Measurements from ENCODE around the gene IKZF1.

The IKZF1 gene

GRCh38 chr7:50394315-50394714, 89.8 kb downstream of the IKZF1 start:
- Histone ChIP-seq H3K36me3 (ENCODE audit: control insufficient read depth, insufficient read depth, low read length) (no peaks in the 10 kb centered on the region), H3K27ac (ENCODE audit: low read length) (no peak overlapping the region), H3K4me3 (ENCODE audit: low read length) (no peak overlapping the region), H3K9me3 (ENCODE audit: control insufficient read depth, insufficient read depth, low read length) (no peaks in the 10 kb centered on the region), H3K4me1 (ENCODE audit: control insufficient read depth, insufficient read depth, low read length) (no peaks in the 10 kb centered on the region), H3K27me3 (ENCODE audit: control insufficient read depth, insufficient read depth, low read length) (no peaks in the 10 kb centered on the region)
- DNase-seq (ENCODE audit: low read depth, low spot score): no peak
- no CpG with 5 or more reads among the region's 1 CpG for WGBS (ENCODE audit: insufficient coverage, insufficient read length)

- Histone ChIP-seq H3K27me3 (ENCODE audit: control insufficient read depth, insufficient read depth, low read length) (no peaks in the 10 kb centered on the region), H3K9me3 (ENCODE audit: control insufficient read depth, insufficient read depth, low read length) (no peaks in the 10 kb centered on the region), H3K36me3 (ENCODE audit: control insufficient read depth, insufficient read depth, low read length) (no peaks in the 10 kb centered on the region), H3K4me3 (ENCODE audit: low read length) (no peak overlapping the region), H3K27ac (ENCODE audit: low read length) (no peak overlapping the region), H3K4me1 (ENCODE audit: control insufficient read depth, insufficient read depth, low read length) (no peaks in the 10 kb centered on the region; the same call in 1 of the 2 replicates)
- DNase-seq (ENCODE audit: low read depth, low spot score): no peak
- WGBS (ENCODE audit: insufficient coverage, insufficient read length): no CpG with 5 or more reads among the region's 2 CpGs
Observed at GRCh38 chr7:50396856-50397255, 92.3 kb downstream of the IKZF1 start.

- Histone ChIP-seq H3K9me3 (ENCODE audit: control insufficient read depth, insufficient read depth, low read length) (no peaks in the 10 kb centered on the region), H3K4me3 (ENCODE audit: low read length) (no peak overlapping the region), H3K4me1 (ENCODE audit: control insufficient read depth, insufficient read depth, low read length) (no peaks in the 10 kb centered on the region; the same call in 1 of the 2 replicates), H3K27ac (ENCODE audit: low read length) (no peak overlapping the region), H3K27me3 (ENCODE audit: control insufficient read depth, insufficient read depth, low read length) (no peaks in the 10 kb centered on the region), H3K36me3 (ENCODE audit: control insufficient read depth, insufficient read depth, low read length) (no peaks in the 10 kb centered on the region)
- no CpG with 5 or more reads among the region's 2 CpGs for WGBS (ENCODE audit: insufficient coverage, insufficient read length)
- DNase-seq (ENCODE audit: low read depth, low spot score): no peak
Observed at GRCh38 chr7:50397320-50397970, 92.9 kb downstream of the IKZF1 start.

GRCh38 chr7:50397971-50398324, 93.4 kb downstream of the IKZF1 start:
- Histone ChIP-seq H3K4me1 (ENCODE audit: control insufficient read depth, insufficient read depth, low read length) (no peaks in the 10 kb centered on the region; the same call in 1 of the 2 replicates), H3K36me3 (ENCODE audit: control insufficient read depth, insufficient read depth, low read length) (no peaks in the 10 kb centered on the region), H3K4me3 (ENCODE audit: low read length) (no peak overlapping the region), H3K27me3 (ENCODE audit: control insufficient read depth, insufficient read depth, low read length) (no peaks in the 10 kb centered on the region), H3K9me3 (ENCODE audit: control insufficient read depth, insufficient read depth, low read length) (no peaks in the 10 kb centered on the region), H3K27ac (ENCODE audit: low read length) (no peak overlapping the region)
- no peak for DNase-seq (ENCODE audit: low read depth, low spot score)
- WGBS (ENCODE audit: insufficient coverage, insufficient read length): no CpG with 5 or more reads among the region's 1 CpG

- Histone ChIP-seq H3K4me1 (ENCODE audit: control insufficient read depth, insufficient read depth, low read length) (no peaks in the 10 kb centered on the region; the same call in 1 of the 2 replicates), H3K9me3 (ENCODE audit: control insufficient read depth, insufficient read depth, low read length) (no peaks in the 10 kb centered on the region), H3K36me3 (ENCODE audit: control insufficient read depth, insufficient read depth, low read length) (no peaks in the 10 kb centered on the region), H3K27ac (ENCODE audit: low read length) (no peak overlapping the region), H3K4me3 (ENCODE audit: low read length) (no peak overlapping the region), H3K27me3 (ENCODE audit: control insufficient read depth, insufficient read depth, low read length) (no peaks in the 10 kb centered on the region)
- no CpG with 5 or more reads among the region's 1 CpG for WGBS (ENCODE audit: insufficient coverage, insufficient read length)
- no peak for DNase-seq (ENCODE audit: low read depth, low spot score)
Observed at GRCh38 chr7:50399206-50399605, 94.7 kb downstream of the IKZF1 start.

GRCh38 chr7:50399635-50400034, 95.1 kb downstream of the IKZF1 start:
- H3K27ac ChIP-seq (ENCODE audit: low read length): no peak overlapping the region
- no peaks in the 10 kb centered on the region for H3K36me3 ChIP-seq (ENCODE audit: control insufficient read depth, insufficient read depth, low read length)
- no peaks in the 10 kb centered on the region for H3K9me3 ChIP-seq (ENCODE audit: control insufficient read depth, insufficient read depth, low read length)
- DNase-seq (ENCODE audit: low read depth, low spot score): no peak
- H3K27me3 ChIP-seq (ENCODE audit: control insufficient read depth, insufficient read depth, low read length): no peaks in the 10 kb centered on the region
- no peaks in the 10 kb centered on the region; the same call in 1 of the 2 replicates for H3K4me1 ChIP-seq (ENCODE audit: control insufficient read depth, insufficient read depth, low read length)
- H3K4me3 ChIP-seq (ENCODE audit: low read length): no peak overlapping the region
- WGBS (ENCODE audit: insufficient coverage, insufficient read length): no CpG with 5 or more reads among the region's 21 CpGs

- no peak overlapping the region for H3K4me3 ChIP-seq (ENCODE audit: low read length)
- WGBS (ENCODE audit: insufficient coverage, insufficient read length): no CpG with 5 or more reads among the region's 41 CpGs
- no peak overlapping the region for H3K27ac ChIP-seq (ENCODE audit: low read length)
- no peak for DNase-seq (ENCODE audit: low read depth, low spot score)
- no peaks in the 10 kb centered on the region for H3K9me3 ChIP-seq (ENCODE audit: control insufficient read depth, insufficient read depth, low read length)
- H3K36me3 ChIP-seq (ENCODE audit: control insufficient read depth, insufficient read depth, low read length): no peaks in the 10 kb centered on the region
- no peaks in the 10 kb centered on the region; the same call in 1 of the 2 replicates for H3K4me1 ChIP-seq (ENCODE audit: control insufficient read depth, insufficient read depth, low read length)
- no peaks in the 10 kb centered on the region for H3K27me3 ChIP-seq (ENCODE audit: control insufficient read depth, insufficient read depth, low read length)
Observed at GRCh38 chr7:50400114-50400513, 95.6 kb downstream of the IKZF1 start.

GRCh38 chr7:50404392-50404791, 99.9 kb downstream of the IKZF1 start:
- Histone ChIP-seq H3K9me3 (ENCODE audit: control insufficient read depth, insufficient read depth, low read length) (no peaks in the 10 kb centered on the region), H3K36me3 (ENCODE audit: control insufficient read depth, insufficient read depth, low read length) (no peaks in the 10 kb centered on the region), H3K27me3 (ENCODE audit: control insufficient read depth, insufficient read depth, low read length) (no peaks in the 10 kb centered on the region), H3K27ac (ENCODE audit: low read length) (no peak overlapping the region), H3K4me1 (ENCODE audit: control insufficient read depth, insufficient read depth, low read length) (no peaks in the 10 kb centered on the region; the same call in 1 of the 2 replicates), H3K4me3 (ENCODE audit: low read length) (no peak overlapping the region)
- no CpG with 5 or more reads among the region's 7 CpGs for WGBS (ENCODE audit: insufficient coverage, insufficient read length)
- DNase-seq (ENCODE audit: low read depth, low spot score): no peak

- WGBS (ENCODE audit: insufficient coverage, insufficient read length): no CpG with 5 or more reads among the region's 7 CpGs
- Histone ChIP-seq H3K27me3 (ENCODE audit: control insufficient read depth, insufficient read depth, low read length) (no peaks in the 10 kb centered on the region), H3K27ac (ENCODE audit: low read length) (no peak overlapping the region), H3K36me3 (ENCODE audit: control insufficient read depth, insufficient read depth, low read length) (no peaks in the 10 kb centered on the region), H3K9me3 (ENCODE audit: control insufficient read depth, insufficient read depth, low read length) (no peaks in the 10 kb centered on the region), H3K4me3 (ENCODE audit: low read length) (no peak overlapping the region), H3K4me1 (ENCODE audit: control insufficient read depth, insufficient read depth, low read length) (no peaks in the 10 kb centered on the region)
- DNase-seq (ENCODE audit: low read depth, low spot score): no peak
Observed at GRCh38 chr7:50405221-50405620, 100.7 kb downstream of the IKZF1 start.

GRCh38 chr7:50406935-50407334, 102.4 kb downstream of the IKZF1 start:
- Histone ChIP-seq H3K4me3 (ENCODE audit: low read length) (no peak overlapping the region), H3K4me1 (ENCODE audit: control insufficient read depth, insufficient read depth, low read length) (no peaks in the 10 kb centered on the region), H3K27me3 (ENCODE audit: control insufficient read depth, insufficient read depth, low read length) (no peaks in the 10 kb centered on the region), H3K9me3 (ENCODE audit: control insufficient read depth, insufficient read depth, low read length) (no peaks in the 10 kb centered on the region), H3K27ac (ENCODE audit: low read length) (no peak overlapping the region), H3K36me3 (ENCODE audit: control insufficient read depth, insufficient read depth, low read length) (no peaks in the 10 kb centered on the region)
- no CpG with 5 or more reads among the region's 5 CpGs for WGBS (ENCODE audit: insufficient coverage, insufficient read length)
- no peak for DNase-seq (ENCODE audit: low read depth, low spot score)
